SU-DHL-6 (cell line): Measurements from ENCODE around the gene CCDC85A.

ENCODE experiments used
- H2AFZ ChIP-seq: fragments of 200-600 bp; sonication (generic); 2 replicates; pipeline ENCODE4 v1.6.1; 2014; ENCODE audit warnings: low read depth, mild to moderate bottlenecking, moderate library complexity, mixed read lengths, antibody characterized with exemption, low read length; ENCODE audit not compliant: severe bottlenecking
- H3F3A ChIP-seq: fragments of 200-600 bp; shearing (Covaris generic); 2 replicates; pipeline ENCODE4 v1.6.0; 2016; ENCODE audit warnings: antibody characterized with exemption, mild to moderate bottlenecking; ENCODE audit not compliant: insufficient read depth
- H3K27ac ChIP-seq: fragments of 200-600 bp; sonication (generic); 2 replicates; pipeline ENCODE4 v1.5.1; 2016; ENCODE audit warnings: low read depth, mild to moderate bottlenecking, low read length, moderate library complexity, mixed read lengths
- H3K27me3 ChIP-seq: fragments of 200-600 bp; sonication (generic), shearing (Covaris generic); 2 replicates; pipeline ENCODE4 v1.6.0; 2014; ENCODE audit warnings: mild to moderate bottlenecking, low read length
- H3K36me3 ChIP-seq: fragments of 200-600 bp; sonication (generic); 2 replicates; pipeline ENCODE4 v1.6.1; 2014; ENCODE audit warnings: mild to moderate bottlenecking, low read length, mixed read lengths
- H3K4me2 ChIP-seq: fragments of 300-600, 200-600 bp; shearing (Covaris generic), sonication (generic); 2 replicates; pipeline ENCODE4 v1.6.0; 2014; ENCODE audit warnings: low read length, low read depth, mild to moderate bottlenecking; ENCODE audit not compliant: poor library complexity, severe bottlenecking
- H3K4me3 ChIP-seq: fragments of 200-600 bp; sonication (generic); 2 replicates; pipeline ENCODE4 v1.5.1; 2014; ENCODE audit warnings: antibody characterized with exemption, low read length, mild to moderate bottlenecking, mixed read lengths; ENCODE audit not compliant: insufficient read depth, poor library complexity, severe bottlenecking
- H3K79me2 ChIP-seq: fragments of 200-600 bp; sonication (generic); 2 replicates; pipeline ENCODE4 v1.6.1; 2014; ENCODE audit warnings: mild to moderate bottlenecking, low read length, moderate library complexity; ENCODE audit not compliant: insufficient read depth
- H3K9ac ChIP-seq: fragments of 200-600 bp; sonication (generic); 2 replicates; pipeline ENCODE4 v1.7.0; 2014; ENCODE audit warnings: mild to moderate bottlenecking, low read length
- H3K9me2 ChIP-seq: fragments of 200-600 bp; sonication (generic); replicated peaks from 2 replicates; pipeline ENCODE4 v1.6.1; 2014; ENCODE audit warnings: low read length; ENCODE audit not compliant: insufficient read depth
- H3K9me3 ChIP-seq: fragments of 200-600 bp; sonication (generic); 2 replicates; pipeline ENCODE4 v1.6.1; 2014; ENCODE audit warnings: low read length, mixed read lengths; ENCODE audit not compliant: insufficient read depth
- H4K20me1 ChIP-seq: fragments of 200-600 bp; sonication (generic); 2 replicates; pipeline ENCODE4 v1.6.1; 2014; ENCODE audit warnings: low read depth, mild to moderate bottlenecking, antibody characterized with exemption, low read length, moderate library complexity, mixed read lengths
- CTCF ChIP-seq: fragments of 200-600 bp; sonication (generic); IDR thresholded peaks from one replicate; pipeline ENCODE4 v1.5.1; 2017; ENCODE audit warnings: antibody characterized with exemption, mild to moderate bottlenecking, low read length, moderate library complexity; ENCODE audit not compliant: insufficient read depth, poor library complexity, severe bottlenecking
- EZH2phosphoT487 ChIP-seq: fragments of 200-600 bp; sonication (generic), shearing (Covaris generic); conservative IDR thresholded peaks from 2 replicates; pipeline ENCODE4 v1.6.1; 2018; ENCODE audit warnings: mild to moderate bottlenecking, antibody characterized with exemption, low read length, moderate library complexity, mixed read lengths

CCDC85A gene

GRCh38 chr2:56185582-56186046, 1.8 kb downstream of the CCDC85A start:
- H3K79me2 ChIP-seq = no peaks in the 10 kb centered on the region
- H3K9me3 ChIP-seq = no peaks in the 10 kb centered on the region
- H3K27ac ChIP-seq = no peak overlapping the region
- no peaks in the 10 kb centered on the region for H3K9me2 ChIP-seq
- no peak overlapping the region for H3K9ac ChIP-seq
- H4K20me1 ChIP-seq = no peaks in the 10 kb centered on the region
- no peak overlapping the region for H3K4me2 ChIP-seq
- no peak overlapping the region for H3K4me3 ChIP-seq
- no peak overlapping the region for H2AFZ ChIP-seq
- H3K27me3 ChIP-seq = no peaks in the 10 kb centered on the region
- H3K36me3 ChIP-seq = no peaks in the 10 kb centered on the region
- TF ChIP-seq CTCF (no peak), EZH2phosphoT487 (no peak)
- no peaks in the 10 kb centered on the region for H3F3A ChIP-seq

GRCh38 chr2:56191617-56192016, 7.8 kb downstream of the CCDC85A start:
- no peak for TF ChIP-seq EZH2phosphoT487
- no peak for TF ChIP-seq CTCF
- Histone ChIP-seq H3K79me2 (no peaks in the 10 kb centered on the region), H3K4me2 (no peak overlapping the region), H3K9ac (no peak overlapping the region), H4K20me1 (no peaks in the 10 kb centered on the region), H3K9me2 (no peaks in the 10 kb centered on the region), H3K9me3 (no peaks in the 10 kb centered on the region), H2AFZ (no peak overlapping the region), H3K4me3 (no peak overlapping the region), H3K27ac (no peak overlapping the region), H3K36me3 (no peaks in the 10 kb centered on the region), H3K27me3 (no peaks in the 10 kb centered on the region), H3F3A (no peaks in the 10 kb centered on the region)

- Histone ChIP-seq H3K27ac (no peak overlapping the region), H3K36me3 (no peaks in the 10 kb centered on the region), H3K27me3 (no peaks in the 10 kb centered on the region)
Observed at GRCh38 chr2:56192664-56193305, 9.0 kb downstream of the CCDC85A start.

More at GRCh38 chr2:56192664-56193305, 9.0 kb downstream of the CCDC85A start:
- H3F3A ChIP-seq = no peaks in the 10 kb centered on the region
- H2AFZ ChIP-seq = no peak overlapping the region
- no peak overlapping the region for H3K4me2 ChIP-seq
- H3K79me2 ChIP-seq = no peaks in the 10 kb centered on the region
- TF ChIP-seq CTCF (no peak), EZH2phosphoT487 (no peak)
- H3K4me3 ChIP-seq = no peak overlapping the region
- no peak overlapping the region for H3K9ac ChIP-seq
- H3K9me2 ChIP-seq = no peaks in the 10 kb centered on the region
- no peaks in the 10 kb centered on the region for H3K9me3 ChIP-seq
- no peaks in the 10 kb centered on the region for H4K20me1 ChIP-seq
